ENCODE results near the gene CCDC93. TPM values are rescaled to one million over a fixed set of nuclear protein-coding genes. Genes with fewer than 3 reads are reported as not detected.

The CCDC93 gene
- total RNA-seq, 1 experiment from 2014 or later = 34.7 TPM

GRCh38 chr2:118040891-118041290, 27.0 kb upstream of the CCDC93 start:
- intact Hi-C loops (cut with micrococcal nuclease; ENCODE audit: unreplicated experiment) = loop anchor here (10.0 kb wide), 1 partner anchor 184 kb away; no protein-coding TSS in a partner anchor
- H3K4me3 ChIP-seq (ENCODE audit: low read depth, low read length) = no peak overlapping the region
- no peaks in the 10 kb centered on the region for H3K4me1 ChIP-seq
- Mint-ChIP-seq H3K4me1 (ENCODE audit: low read depth, unreplicated experiment) (no peaks in the 10 kb centered on the region), H3K27me3 (ENCODE audit: insufficient read depth, unreplicated experiment) (peaks cover 31% of the 10 kb centered on the region), H3K9me3 (ENCODE audit: unreplicated experiment) (no peaks in the 10 kb centered on the region), H3K4me3 (ENCODE audit: unreplicated experiment) (no peak overlapping the region), H3K36me3 (ENCODE audit: insufficient read depth, unreplicated experiment) (no peaks in the 10 kb centered on the region), H3K27ac (ENCODE audit: unreplicated experiment) (no peak overlapping the region)
- DNase-seq = no peak
- H3K36me3 ChIP-seq (ENCODE audit: control insufficient read depth, insufficient read depth, low read length) = no peaks in the 10 kb centered on the region
- ChIA-PET POLR2A (no interaction called here), CTCF (interaction anchor here (1.0 kb wide), 1 partner anchor 9 kb away, joined by 3 read pairs; no protein-coding TSS in a partner anchor)
- no TSS peak for BruUV-seq (replicated peaks)
- TF ChIP-seq CTCF (IDR thresholded peaks at IDR 0.05; ENCODE audit: insufficient read depth in 1 of 2, low read depth in 1 of 2, low read length in 1 of 2, severe bottlenecking in 1 of 2, unreplicated experiment in 1 of 2) = no peak
- peaks cover 3% of the 10 kb centered on the region; the same call in 1 of the 2 replicates for H3K9me3 ChIP-seq
- H3K27me3 ChIP-seq (replicated peaks; ENCODE audit: control insufficient read depth, insufficient read depth, low read length) = no peaks in the 10 kb centered on the region; the same call in 1 of the 2 replicates

GRCh38 chr2:118032169-118033013, 18.5 kb upstream of the CCDC93 start:
- no peaks in the 10 kb centered on the region for H3K36me3 ChIP-seq (ENCODE audit: control insufficient read depth, insufficient read depth, low read length)
- Mint-ChIP-seq H3K9me3 (ENCODE audit: unreplicated experiment) (no peaks in the 10 kb centered on the region), H3K36me3 (ENCODE audit: insufficient read depth, unreplicated experiment) (no peaks in the 10 kb centered on the region), H3K27ac (ENCODE audit: unreplicated experiment) (no peak overlapping the region), H3K4me3 (ENCODE audit: unreplicated experiment) (no peak overlapping the region), H3K27me3 (ENCODE audit: insufficient read depth, unreplicated experiment) (peaks cover 19% of the 10 kb centered on the region), H3K4me1 (ENCODE audit: low read depth, unreplicated experiment) (no peaks in the 10 kb centered on the region)
- no peaks in the 10 kb centered on the region for H3K4me1 ChIP-seq
- TF ChIP-seq CTCF (IDR thresholded peaks at IDR 0.05; ENCODE audit: insufficient read depth in 1 of 2, low read depth in 1 of 2, low read length in 1 of 2, severe bottlenecking in 1 of 2, unreplicated experiment in 1 of 2) = peak; percentile 71 to 76
- H3K27me3 ChIP-seq (replicated peaks; ENCODE audit: control insufficient read depth, insufficient read depth, low read length) = no peaks in the 10 kb centered on the region
- ChIA-PET POLR2A (no interaction called here), CTCF (interaction anchor here (0.7 to 1.5 kb wide), 7 partner anchors 8 to 216 kb away, joined by 3 to 10 read pairs (median 5); partner anchors contain the start of gene INSIG2)
- DNase-seq = peak in 1 of 2 experiments; percentile 42
- intact Hi-C loops (cut with micrococcal nuclease; ENCODE audit: unreplicated experiment) = loop anchor here (1.0 to 5.0 kb wide), 2 partner anchors 29 to 835 kb away; no protein-coding TSS in a partner anchor
- no peak overlapping the region for H3K4me3 ChIP-seq (ENCODE audit: low read depth, low read length)
- H3K9me3 ChIP-seq = peaks cover 4% of the 10 kb centered on the region
- no TSS peak for BruUV-seq (replicated peaks)

- Mint-ChIP-seq H3K9me3 (ENCODE audit: unreplicated experiment) (no peaks in the 10 kb centered on the region), H3K27ac (ENCODE audit: unreplicated experiment) (no peak overlapping the region), H3K36me3 (ENCODE audit: insufficient read depth, unreplicated experiment) (no peaks in the 10 kb centered on the region), H3K4me3 (ENCODE audit: unreplicated experiment) (no peak overlapping the region), H3K27me3 (ENCODE audit: insufficient read depth, unreplicated experiment) (peaks cover 21% of the 10 kb centered on the region), H3K4me1 (ENCODE audit: low read depth, unreplicated experiment) (no peaks in the 10 kb centered on the region)
- Histone ChIP-seq H3K36me3 (ENCODE audit: control insufficient read depth, insufficient read depth, low read length) (no peaks in the 10 kb centered on the region), H3K27me3 (replicated peaks; ENCODE audit: control insufficient read depth, insufficient read depth, low read length) (no peaks in the 10 kb centered on the region), H3K4me3 (ENCODE audit: low read depth, low read length) (no peak overlapping the region), H3K4me1 (no peaks in the 10 kb centered on the region), H3K9me3 (peaks cover 4% of the 10 kb centered on the region)
- POLR2A ChIA-PET = no interaction called here
- CTCF ChIA-PET = interaction anchor here (1.0 to 1.4 kb wide), 2 partner anchors 9 to 217 kb away, joined by 3 to 4 read pairs; no protein-coding TSS in a partner anchor
- intact Hi-C loops (cut with micrococcal nuclease; ENCODE audit: unreplicated experiment) = loop anchor here (5.0 kb wide), 1 partner anchor 836 kb away; no protein-coding TSS in a partner anchor
- TF ChIP-seq CTCF (IDR thresholded peaks at IDR 0.05; ENCODE audit: insufficient read depth in 1 of 2, low read depth in 1 of 2, low read length in 1 of 2, severe bottlenecking in 1 of 2, unreplicated experiment in 1 of 2) = no peak
- no peak for DNase-seq
- no TSS peak for BruUV-seq (replicated peaks)
Observed at GRCh38 chr2:118031566-118031965, 17.7 kb upstream of the CCDC93 start.
